Smooth muscle cell of the umbilical artery (primary cell): ENCODE measurements around the gene SGSM2. TPM values are rescaled to one million over a fixed set of nuclear protein-coding genes. Genes with fewer than 3 reads are reported as not detected.

ENCODE experiments used
- total RNA-seq: library from RNA; depleted of rRNA; stranded (reverse); fragments of >200 nt; gene quantifications from 2 replicates; pipeline ENCODE4 v1.2.3, GENCODE V29; 2014

Gene SGSM2
- 38.6 and 50.3 TPM in 2 replicates for total RNA-seq

DNA sequence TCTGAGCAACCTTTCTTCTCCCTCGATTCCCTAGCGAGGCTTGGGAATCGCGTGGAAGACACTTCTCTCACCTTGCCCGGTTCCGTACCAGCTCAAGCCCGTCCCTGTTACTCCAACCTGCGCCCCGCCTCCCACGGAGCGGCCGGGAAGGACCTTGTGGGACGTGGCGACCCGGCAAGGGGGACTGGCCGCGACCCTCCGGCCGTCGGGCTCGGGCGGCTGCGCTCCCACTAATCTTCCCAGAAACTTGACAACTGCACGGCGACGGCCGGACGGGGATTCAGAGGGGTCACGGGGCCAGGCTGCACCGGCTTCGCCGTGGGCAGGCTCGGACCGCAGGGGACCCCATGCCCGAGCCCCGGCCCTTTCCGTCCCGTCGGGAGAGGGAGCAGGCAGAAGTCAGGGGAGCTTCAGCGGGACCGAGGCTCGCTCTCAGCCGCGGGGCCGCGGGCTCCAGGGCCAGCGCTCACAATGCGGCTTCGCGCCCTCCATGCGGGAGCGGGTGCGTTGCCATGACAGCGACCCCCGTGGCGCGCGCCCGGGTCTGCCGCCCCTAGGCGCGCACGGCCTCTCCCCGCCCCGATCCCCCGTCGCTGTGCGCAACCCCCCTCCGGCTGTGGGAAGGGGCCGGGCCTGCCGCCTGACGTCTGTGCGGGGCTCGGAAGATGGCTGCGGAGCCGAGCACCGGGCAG, at the start of gene SGSM2:
TSS of gene SGSM2 (plus strand) at position 650 of the 692 bp plus-strand sequence. CDS start 188 bp downstream, outside the sequence.

DNA sequence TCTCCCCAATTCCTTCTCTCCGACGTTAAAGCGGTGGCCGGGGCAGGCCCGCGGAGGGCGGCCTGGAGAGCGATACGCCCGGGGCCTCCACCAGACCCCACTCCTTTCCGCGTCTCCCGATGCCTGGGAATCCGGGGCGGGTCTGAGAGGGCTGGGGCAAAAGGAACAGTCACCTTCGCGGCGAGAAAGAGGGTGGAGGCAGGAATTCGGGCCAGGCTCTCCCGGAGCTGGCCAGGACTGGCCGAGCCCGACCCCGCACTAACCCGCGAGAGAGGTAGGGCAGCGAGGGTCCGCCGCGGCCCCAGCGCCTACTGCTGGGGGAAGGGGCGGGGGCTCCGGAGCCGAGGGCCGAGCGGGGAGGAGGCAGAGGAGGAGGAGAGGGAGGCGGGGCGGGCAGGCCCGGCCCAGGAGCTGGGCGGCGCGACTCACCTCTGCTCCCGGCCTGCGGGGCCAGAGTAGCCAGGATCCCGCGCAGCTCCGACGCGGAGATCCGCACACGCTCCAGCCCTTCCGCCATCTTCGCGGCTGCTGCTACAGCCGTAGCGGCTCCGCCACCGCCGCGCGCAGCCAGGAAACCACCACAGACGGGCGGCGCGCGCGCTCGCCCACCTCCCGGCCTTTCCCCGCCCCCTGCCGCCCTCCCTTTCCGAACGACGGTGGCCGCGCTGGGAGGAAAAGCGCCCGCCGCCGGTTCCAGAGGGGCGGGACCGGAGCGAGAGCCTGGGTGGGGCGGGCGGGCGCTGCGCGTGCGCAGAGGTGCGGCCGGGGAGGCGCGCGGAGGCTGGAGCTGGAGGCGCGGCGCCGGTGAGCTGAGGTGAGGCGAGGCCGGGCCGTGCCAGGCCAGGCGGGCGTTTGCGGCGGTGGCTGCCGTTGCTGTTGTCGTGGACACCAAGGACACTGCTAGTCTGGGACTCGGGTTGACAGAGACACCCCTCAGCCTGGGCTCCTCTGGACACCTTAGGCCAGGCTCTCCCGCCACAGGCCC, 33.8 kb upstream of the SGSM2 start, which contains the start of the genes SMG6 and SRR:
TSS of gene SMG6 (minus strand) at position 582 of the 985 bp plus-strand sequence. CDS start at position 517, 65 bp downstream.
TSS of gene SRR (plus strand) at position 747 of the 985 bp plus-strand sequence. CDS start 11,611 bp downstream, outside the sequence.

DNA sequence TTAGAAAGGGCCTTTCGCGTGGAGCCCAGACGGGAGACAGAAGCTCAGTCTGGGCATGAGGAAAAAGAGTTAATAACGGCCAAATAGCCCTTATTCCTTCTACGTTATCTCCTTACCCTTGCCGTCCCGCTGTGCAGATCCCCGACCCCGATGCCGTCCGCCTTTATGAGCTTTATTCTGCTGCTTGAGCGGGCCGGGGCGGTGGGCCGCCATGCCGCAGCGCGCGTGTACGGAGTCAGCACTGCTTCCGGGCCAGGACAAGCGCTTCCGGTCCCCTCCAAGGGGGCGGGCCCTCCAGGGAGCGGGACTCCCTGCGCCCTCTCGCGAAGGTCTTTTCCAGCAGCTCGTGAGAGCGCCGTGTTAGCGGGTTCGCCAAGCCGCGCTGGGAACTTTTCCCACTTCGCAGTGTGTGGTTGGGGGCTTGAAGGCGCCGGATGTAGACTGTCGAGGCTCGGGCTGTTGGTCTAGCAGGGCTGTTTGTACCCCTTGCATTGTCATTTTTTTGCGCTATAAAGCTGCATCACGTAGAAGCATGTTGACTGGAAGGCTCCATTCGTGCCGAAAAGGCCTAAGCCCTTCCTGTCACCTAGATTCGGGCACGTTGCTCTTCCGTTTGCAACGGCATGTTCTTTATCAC, 968 bp upstream of the SGSM2 start, which contains the start of gene TSR1:
TSS of gene TSR1 (minus strand) at position 243 of the 637 bp plus-strand sequence. CDS start at position 213, 30 bp downstream.

GRCh38 chr17:2400877-2401425, 63.6 kb downstream of the SGSM2 start, which contains the start of gene MNT:
Gene MNT, minus strand, starts transcription at chr17:2401060. Its CDS starts 348 bp downstream, at chr17:2400712.

Other genes starting within 250 kb of the SGSM2 start
- gene SMG6, start 33.7 kb upstream of the SGSM2 start, total RNA-seq: 50.8 and 62.0 TPM in 2 replicates
- 12.7 and 17.8 TPM in 2 replicates for gene SRR, start 33.6 kb upstream of the SGSM2 start, total RNA-seq
- 60.6 and 80.1 TPM in 2 replicates for gene TSR1, start 1.0 kb upstream of the SGSM2 start, total RNA-seq
- 6.8 and 14.6 TPM in 2 replicates for gene MNT, start 63.6 kb downstream of the SGSM2 start, total RNA-seq
- 13.1 and 17.6 TPM in 2 replicates for gene METTL16, start 174.4 kb downstream of the SGSM2 start, total RNA-seq